Measurements from ENCODE around the gene DCAF15.
"Not testable (repeated sequence)": the region's sequence is repeated elsewhere in the genome, so short reads cannot be mapped to it uniquely, and the experiment has no call there.

The DCAF15 gene

GRCh38 chr19:13963603-13964105 lies 11.3 kb downstream of the DCAF15 start:
- no peak overlapping the region for H3K4me3 ChIP-seq (ENCODE audit: low read depth, low read length)
- TF ChIP-seq, protein P1, sequence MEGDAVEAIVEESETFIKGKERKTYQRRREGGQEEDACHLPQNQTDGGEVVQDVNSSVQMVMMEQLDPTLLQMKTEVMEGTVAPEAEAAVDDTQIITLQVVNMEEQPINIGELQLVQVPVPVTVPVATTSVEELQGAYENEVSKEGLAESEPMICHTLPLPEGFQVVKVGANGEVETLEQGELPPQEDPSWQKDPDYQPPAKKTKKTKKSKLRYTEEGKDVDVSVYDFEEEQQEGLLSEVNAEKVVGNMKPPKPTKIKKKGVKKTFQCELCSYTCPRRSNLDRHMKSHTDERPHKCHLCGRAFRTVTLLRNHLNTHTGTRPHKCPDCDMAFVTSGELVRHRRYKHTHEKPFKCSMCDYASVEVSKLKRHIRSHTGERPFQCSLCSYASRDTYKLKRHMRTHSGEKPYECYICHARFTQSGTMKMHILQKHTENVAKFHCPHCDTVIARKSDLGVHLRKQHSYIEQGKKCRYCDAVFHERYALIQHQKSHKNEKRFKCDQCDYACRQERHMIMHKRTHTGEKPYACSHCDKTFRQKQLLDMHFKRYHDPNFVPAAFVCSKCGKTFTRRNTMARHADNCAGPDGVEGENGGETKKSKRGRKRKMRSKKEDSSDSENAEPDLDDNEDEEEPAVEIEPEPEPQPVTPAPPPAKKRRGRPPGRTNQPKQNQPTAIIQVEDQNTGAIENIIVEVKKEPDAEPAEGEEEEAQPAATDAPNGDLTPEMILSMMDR (IDR thresholded peaks at IDR 0.05; ENCODE audit: borderline replicate concordance, insufficient read depth, low read depth, low read length), result no peak

DNA sequence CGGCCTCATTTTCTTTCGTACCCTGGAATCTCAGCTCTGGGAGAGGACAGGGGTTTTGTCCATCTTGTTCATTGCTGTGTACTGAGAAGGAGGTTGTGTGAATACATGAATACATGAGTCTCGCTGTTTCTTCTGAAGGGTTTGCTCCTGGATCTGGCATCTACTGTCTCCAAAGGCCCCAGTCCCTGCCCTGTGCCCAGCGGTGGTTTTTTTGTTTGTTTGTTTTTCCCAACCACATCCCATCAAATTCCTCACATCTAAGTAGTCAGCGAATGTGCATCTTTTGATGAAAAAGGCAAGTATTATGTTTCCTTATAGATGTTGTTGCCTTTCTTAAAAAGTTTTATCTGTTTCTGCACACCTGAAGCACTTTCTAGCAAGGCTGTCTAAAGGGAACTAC lies 12.5 kb downstream of the DCAF15 start:
- TF ChIP-seq, protein P1 (IDR thresholded peaks at IDR 0.05; ENCODE audit: borderline replicate concordance, insufficient read depth, low read depth, low read length), result no peak
- no peak overlapping the region for H3K4me3 ChIP-seq (ENCODE audit: low read depth, low read length)

- H3K4me3 ChIP-seq (ENCODE audit: low read depth, low read length), result no peak overlapping the region
- TF ChIP-seq, protein P1 (IDR thresholded peaks at IDR 0.05; ENCODE audit: borderline replicate concordance, insufficient read depth, low read depth, low read length), result no peak
Measured at GRCh38 chr19:13965377-13965896, 13.1 kb downstream of the DCAF15 start.

GRCh38 chr19:13965926-13966683 lies 13.8 kb downstream of the DCAF15 start:
- H3K4me3 ChIP-seq (ENCODE audit: low read depth, low read length), result no peak overlapping the region
- TF ChIP-seq, protein P1 (IDR thresholded peaks at IDR 0.05; ENCODE audit: borderline replicate concordance, insufficient read depth, low read depth, low read length), result no peak

DNA sequence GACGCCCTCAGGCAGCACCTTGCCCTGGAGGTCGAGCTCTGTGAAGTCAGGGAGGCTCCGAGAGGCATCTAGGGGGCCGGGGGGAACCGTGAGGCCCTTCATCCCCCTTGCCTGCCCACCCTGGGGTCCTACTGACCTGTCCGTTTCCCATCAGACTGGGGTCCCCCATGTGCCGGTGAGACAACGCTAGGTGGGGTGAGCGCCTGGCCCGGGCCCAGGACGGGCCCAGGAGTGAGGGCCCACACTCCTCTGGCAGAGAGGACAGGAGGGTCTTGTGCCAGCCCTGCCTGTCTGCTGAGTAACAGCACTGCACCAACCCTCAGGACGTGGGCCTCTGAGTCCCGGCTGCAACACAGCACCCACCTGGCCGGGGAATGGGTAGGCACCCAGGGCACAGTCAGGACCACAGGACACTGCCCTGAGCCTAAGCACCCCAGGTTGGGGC lies 14.4 kb downstream of the DCAF15 start:
- TF ChIP-seq, protein P1 (IDR thresholded peaks at IDR 0.05; ENCODE audit: borderline replicate concordance, insufficient read depth, low read depth, low read length), result no peak
- H3K4me3 ChIP-seq (ENCODE audit: low read depth, low read length), result no peak overlapping the region

GRCh38 chr19:13967206-13967605 lies 14.9 kb downstream of the DCAF15 start:
- H3K4me3 ChIP-seq (ENCODE audit: low read depth, low read length), result not testable (repeated sequence)

DNA sequence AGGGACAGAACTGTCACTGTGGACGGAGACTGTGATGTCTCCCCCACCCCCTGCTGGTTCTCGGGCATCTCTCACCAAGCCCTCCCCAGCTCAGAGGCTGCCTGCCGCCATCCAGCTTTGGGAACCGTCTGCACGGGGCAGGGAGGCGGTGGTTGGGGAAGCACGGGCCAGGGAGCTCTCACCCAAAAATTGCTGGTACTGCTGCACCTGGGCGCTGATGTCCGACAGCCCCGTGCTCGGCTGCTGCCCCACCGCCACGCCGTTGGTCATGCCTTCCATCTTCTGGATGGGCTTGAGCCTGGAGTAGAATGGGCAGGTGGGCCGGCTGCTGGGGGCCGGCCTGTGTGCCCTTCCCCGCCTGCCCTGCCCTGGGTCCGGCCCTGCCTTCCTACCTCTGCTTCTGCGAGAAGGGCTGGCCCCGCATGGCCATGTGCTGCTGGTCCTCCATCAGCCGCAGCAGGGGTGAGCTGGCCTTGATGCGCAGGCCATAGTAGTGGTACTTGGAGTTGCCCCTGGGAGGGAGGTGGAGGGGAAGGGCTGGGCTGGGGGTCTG lies 16.1 kb downstream of the DCAF15 start:
- TF ChIP-seq, protein P1 (IDR thresholded peaks at IDR 0.05; ENCODE audit: borderline replicate concordance, insufficient read depth, low read depth, low read length), result no peak
- no peak overlapping the region for H3K4me3 ChIP-seq (ENCODE audit: low read depth, low read length)

Data from GM12875 (cell line).